Measurements from ENCODE around the gene GSE1. TPM values are rescaled to one million over a fixed set of nuclear protein-coding genes. Genes with fewer than 3 reads are reported as not detected.

Gene GSE1
- total RNA-seq, 4 donors from 2014 or later, result 23.4 to 65.5 (median 52.5) TPM

- H3K4me1 ChIP-seq, result peaks cover 0 to 21% (median 5%) of the 10 kb centered on the region in 3 donors
- TF ChIP-seq CTCF (IDR thresholded peaks at IDR 0.05) (no peak), POLR2AphosphoS5 (IDR thresholded peaks at IDR 0.05) (no peak), POLR2A (IDR thresholded peaks at IDR 0.05) (no peak), EP300 (IDR thresholded peaks at IDR 0.05) (no peak)
- H3K27ac ChIP-seq, result no peak overlapping the region
- no peaks in the 10 kb centered on the region for H3K9me3 ChIP-seq
- H3K36me3 ChIP-seq, result no peaks in the 10 kb centered on the region
- no peak for ATAC-seq
- peaks cover 33% of the 10 kb centered on the region for H3K27me3 ChIP-seq
- no peak overlapping the region for H3K4me3 ChIP-seq
- 33 to 39% methylated on average over 5 to 7 of the region's 7 CpGs for WGBS, 2 donors (ENCODE audit: low coverage in 1 of 2)
These were observed 77.4 kb downstream of the GSE1 start for GRCh38 chr16:85690469-85691064.

GRCh38 chr16:85695196-85696128 is 82.3 kb downstream of the GSE1 start:
- no CpG with 5 or more reads among the region's 24 CpGs for WGBS, 2 donors (ENCODE audit: low coverage in 1 of 2)
- H3K27me3 ChIP-seq, result peaks cover 62% of the 10 kb centered on the region
- H3K27ac ChIP-seq, result no peak overlapping the region
- no peak overlapping the region for H3K4me3 ChIP-seq
- no peak for ATAC-seq
- H3K4me1 ChIP-seq, result no peaks in the 10 kb centered on the region
- no peak for TF ChIP-seq CTCF (IDR thresholded peaks at IDR 0.05)
- TF ChIP-seq POLR2A (IDR thresholded peaks at IDR 0.05), result no peak
- TF ChIP-seq EP300 (IDR thresholded peaks at IDR 0.05), result no peak
- TF ChIP-seq POLR2AphosphoS5 (IDR thresholded peaks at IDR 0.05), result no peak
- no peaks in the 10 kb centered on the region for H3K9me3 ChIP-seq
- no peaks in the 10 kb centered on the region for H3K36me3 ChIP-seq

GRCh38 chr16:85696781-85697180 is 83.7 kb downstream of the GSE1 start:
- H3K27me3 ChIP-seq, result peaks cover 62% of the 10 kb centered on the region
- H3K36me3 ChIP-seq, result no peaks in the 10 kb centered on the region
- no peaks in the 10 kb centered on the region for H3K4me1 ChIP-seq
- H3K27ac ChIP-seq, result no peak overlapping the region
- no peak for TF ChIP-seq CTCF (IDR thresholded peaks at IDR 0.05)
- TF ChIP-seq EP300 (IDR thresholded peaks at IDR 0.05), result no peak
- TF ChIP-seq POLR2A (IDR thresholded peaks at IDR 0.05), result no peak
- no peak for TF ChIP-seq POLR2AphosphoS5 (IDR thresholded peaks at IDR 0.05)
- WGBS, 2 donors (ENCODE audit: low coverage in 1 of 2), result 33 to 55% methylated on average over 4 to 10 of the region's 16 CpGs
- no peak for ATAC-seq
- peaks cover 0 to 2% (median 0%) of the 10 kb centered on the region in 3 donors for H3K9me3 ChIP-seq
- H3K4me3 ChIP-seq, result no peak overlapping the region

GRCh38 chr16:85697431-85697830 is 84.3 kb downstream of the GSE1 start:
- H3K36me3 ChIP-seq, result no peaks in the 10 kb centered on the region
- H3K27me3 ChIP-seq, result peaks cover 62% of the 10 kb centered on the region
- no peaks in the 10 kb centered on the region for H3K4me1 ChIP-seq
- H3K27ac ChIP-seq, result no peak overlapping the region
- H3K9me3 ChIP-seq, result peaks cover 0 to 5% (median 0%) of the 10 kb centered on the region in 3 donors
- no peak overlapping the region for H3K4me3 ChIP-seq
- TF ChIP-seq POLR2A (IDR thresholded peaks at IDR 0.05), result no peak
- TF ChIP-seq POLR2AphosphoS5 (IDR thresholded peaks at IDR 0.05), result no peak
- TF ChIP-seq CTCF (IDR thresholded peaks at IDR 0.05), result no peak
- no peak for TF ChIP-seq EP300 (IDR thresholded peaks at IDR 0.05)
- 71 to 85% methylated on average over 5 to 10 of the region's 14 CpGs for WGBS, 2 donors (ENCODE audit: low coverage in 1 of 2)
- no peak for ATAC-seq
